Fibroblast of mammary gland (primary cell): Measurements from ENCODE around the gene NFATC1.

ENCODE experiments used
- DNase-seq: peaks from one replicate; pipeline ENCODE4 v3.0.0-alpha.2; 2010; ENCODE audit warnings: low read depth
- H3K4me3 ChIP-seq: 2 replicates; pipeline ENCODE4 v1.5.1; 2011; ENCODE audit warnings: low read depth, mild to moderate bottlenecking, low read length, moderate library complexity; ENCODE audit not compliant: control insufficient read depth
- CTCF ChIP-seq: conservative IDR thresholded peaks from 2 replicates; pipeline ENCODE4 v1.5.1; 2011; ENCODE audit warnings: low read depth, low read length, inconsistent platforms; ENCODE audit not compliant: control insufficient read depth, insufficient read depth

The NFATC1 gene

GRCh38 chr18:79526468-79527460 is 131.0 kb downstream of the NFATC1 start:
- no peak overlapping the region for H3K4me3 ChIP-seq
- TF ChIP-seq CTCF = no peak
- no peak for DNase-seq

DNA sequence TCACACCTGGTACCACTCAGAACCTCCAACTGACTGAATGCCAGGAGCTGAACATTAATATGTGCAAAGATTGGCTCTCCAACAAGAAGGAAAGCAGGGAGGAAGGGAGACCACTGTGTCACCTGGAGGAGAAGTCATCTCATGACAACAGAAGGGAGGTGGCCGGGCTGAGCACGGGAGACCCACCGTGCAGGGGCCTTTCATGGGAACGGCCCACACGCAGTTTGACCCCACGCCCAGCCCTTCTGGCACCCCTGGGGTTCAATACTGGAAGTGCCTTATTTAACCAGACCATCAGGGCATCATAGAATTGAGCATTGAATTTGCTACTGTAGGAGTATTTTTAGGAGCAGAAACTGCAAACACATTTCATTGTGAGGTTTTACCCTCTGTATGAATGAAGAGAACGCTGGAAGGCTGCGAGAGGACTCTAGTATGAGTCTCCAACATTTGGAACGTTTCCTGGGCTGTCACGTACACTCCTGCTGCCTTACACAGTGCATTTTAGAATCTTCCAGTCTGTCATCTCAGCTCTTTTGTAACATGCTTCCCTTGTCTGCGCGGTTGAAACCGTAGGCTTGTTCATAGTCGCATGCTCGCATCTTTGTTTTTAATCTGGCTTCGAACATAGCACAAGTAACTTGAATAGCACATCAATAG is 132.1 kb downstream of the NFATC1 start:
- DNase-seq = no peak
- TF ChIP-seq CTCF = no peak
- no peak overlapping the region for H3K4me3 ChIP-seq

DNA sequence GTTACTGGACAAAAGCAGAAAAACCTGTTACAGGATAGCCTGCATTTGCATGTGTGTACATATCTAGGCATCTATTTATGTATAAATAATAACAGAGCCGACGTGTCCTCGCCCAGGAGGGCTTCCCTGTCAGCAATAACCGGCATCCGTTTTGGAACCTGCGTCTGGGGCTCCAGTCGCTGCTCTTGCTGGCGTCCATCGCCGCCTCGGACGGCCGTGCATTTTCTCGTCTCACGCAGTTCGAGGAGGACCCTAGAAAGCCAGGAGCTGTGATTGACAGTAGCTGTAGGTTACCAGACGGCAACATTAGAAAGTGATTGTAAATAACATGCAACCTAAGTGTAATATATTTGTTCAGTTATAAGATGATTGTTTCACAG is 132.6 kb downstream of the NFATC1 start:
- no peak for TF ChIP-seq CTCF
- no peak for DNase-seq
- H3K4me3 ChIP-seq = no peak overlapping the region

- peak; percentile 71 for DNase-seq
- peak; percentile 88 for TF ChIP-seq CTCF
Measured at GRCh38 chr18:79528846-79529245, 133.1 kb downstream of the NFATC1 start.

GRCh38 chr18:79529296-79529695 is 133.6 kb downstream of the NFATC1 start:
- no peak overlapping the region for H3K4me3 ChIP-seq
- no peak for TF ChIP-seq CTCF
- DNase-seq = no peak

More at GRCh38 chr18:79528846-79529245, 133.1 kb downstream of the NFATC1 start:
- H3K4me3 ChIP-seq = no peak overlapping the region

DNA sequence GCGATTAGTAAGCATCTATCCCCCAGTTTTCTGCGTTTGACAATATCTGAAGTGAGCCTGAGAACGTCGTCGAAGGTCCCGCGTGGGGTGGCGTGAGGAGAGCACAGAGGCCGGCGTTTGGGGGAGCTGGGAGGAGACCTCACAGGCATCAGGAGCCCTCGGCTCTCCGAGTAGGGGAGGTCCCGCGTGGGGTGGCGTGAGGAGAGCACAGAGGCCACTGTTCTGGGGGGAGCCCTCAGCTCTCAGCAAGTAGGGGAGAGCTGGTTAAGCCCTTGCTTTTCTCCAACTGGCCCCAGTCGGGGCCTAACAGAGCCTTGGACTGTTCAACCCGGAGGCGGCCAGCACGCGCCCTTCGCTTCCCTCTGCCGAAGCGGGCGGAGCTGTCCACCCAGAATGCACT is 134.3 kb downstream of the NFATC1 start:
- H3K4me3 ChIP-seq = no peak overlapping the region
- DNase-seq = no peak
- no peak for TF ChIP-seq CTCF
